Fibroblast of skin of abdomen (primary cell): ENCODE data around the gene ADK.
"Not testable (repeated sequence)": the region's sequence is repeated elsewhere in the genome, so short reads cannot be mapped to it uniquely, and the experiment has no call there.

Experiments
- DNase-seq: peaks from one replicate; pipeline ENCODE4 v3.0.0-alpha.2; 2013

Gene ADK

GRCh38 chr10:74306227-74306982 lies 155.4 kb downstream of the ADK start:
- no peak for DNase-seq

- no peak for DNase-seq
Measured at GRCh38 chr10:74307061-74307651, 156.1 kb downstream of the ADK start.

- DNase-seq = no peak
Measured at GRCh38 chr10:74310652-74311257, 159.7 kb downstream of the ADK start.

GRCh38 chr10:74314166-74314565 lies 163.1 kb downstream of the ADK start:
- DNase-seq = no peak

GRCh38 chr10:74320026-74320425 lies 169.0 kb downstream of the ADK start:
- DNase-seq = no peak

- DNase-seq = no peak
Measured at GRCh38 chr10:74320717-74321116, 169.7 kb downstream of the ADK start.

GRCh38 chr10:74322141-74322540 lies 171.1 kb downstream of the ADK start:
- no peak for DNase-seq

- DNase-seq = no peak
Measured at GRCh38 chr10:74322565-74322964, 171.5 kb downstream of the ADK start.

- no peak for DNase-seq
Measured at GRCh38 chr10:74328388-74328787, 177.4 kb downstream of the ADK start.

- DNase-seq = peak; percentile 70
Measured at GRCh38 chr10:74329873-74330272, 178.9 kb downstream of the ADK start.

GRCh38 chr10:74330646-74331045 lies 179.6 kb downstream of the ADK start:
- peak; percentile 21 for DNase-seq

GRCh38 chr10:74332398-74332797 lies 181.4 kb downstream of the ADK start:
- peak; percentile 87 for DNase-seq

- DNase-seq = peak; percentile 96
Measured at GRCh38 chr10:74333174-74333573, 182.2 kb downstream of the ADK start.

GRCh38 chr10:74334221-74334620 lies 183.2 kb downstream of the ADK start:
- no peak for DNase-seq

- DNase-seq = peak; percentile 25
Measured at GRCh38 chr10:74335501-74335900, 184.5 kb downstream of the ADK start.

- peak; percentile 38 for DNase-seq
Measured at GRCh38 chr10:74337330-74338016, 186.5 kb downstream of the ADK start.

GRCh38 chr10:74342991-74343390 lies 192.0 kb downstream of the ADK start:
- no peak for DNase-seq

- no peak for DNase-seq
Measured at GRCh38 chr10:74343804-74344203, 192.8 kb downstream of the ADK start.

GRCh38 chr10:74344306-74344705 lies 193.3 kb downstream of the ADK start:
- no peak for DNase-seq

GRCh38 chr10:74347522-74347921 lies 196.5 kb downstream of the ADK start:
- DNase-seq = no peak

GRCh38 chr10:74353021-74353420 lies 202.0 kb downstream of the ADK start:
- not testable (repeated sequence) for DNase-seq

GRCh38 chr10:74361678-74362077 lies 210.7 kb downstream of the ADK start:
- no peak for DNase-seq

- DNase-seq = no peak
Measured at GRCh38 chr10:74363727-74364126, 212.7 kb downstream of the ADK start.
